Fibroblast of skin of right biceps (primary cell): ENCODE results near the gene PTCH2.
"Not testable (repeated sequence)": the region's sequence is repeated elsewhere in the genome, so short reads cannot be mapped to it uniquely, and the experiment has no call there.

Experiments
- DNase-seq: peaks from one replicate; pipeline ENCODE4 v3.0.0-alpha.2; 2013

The PTCH2 gene

DNA sequence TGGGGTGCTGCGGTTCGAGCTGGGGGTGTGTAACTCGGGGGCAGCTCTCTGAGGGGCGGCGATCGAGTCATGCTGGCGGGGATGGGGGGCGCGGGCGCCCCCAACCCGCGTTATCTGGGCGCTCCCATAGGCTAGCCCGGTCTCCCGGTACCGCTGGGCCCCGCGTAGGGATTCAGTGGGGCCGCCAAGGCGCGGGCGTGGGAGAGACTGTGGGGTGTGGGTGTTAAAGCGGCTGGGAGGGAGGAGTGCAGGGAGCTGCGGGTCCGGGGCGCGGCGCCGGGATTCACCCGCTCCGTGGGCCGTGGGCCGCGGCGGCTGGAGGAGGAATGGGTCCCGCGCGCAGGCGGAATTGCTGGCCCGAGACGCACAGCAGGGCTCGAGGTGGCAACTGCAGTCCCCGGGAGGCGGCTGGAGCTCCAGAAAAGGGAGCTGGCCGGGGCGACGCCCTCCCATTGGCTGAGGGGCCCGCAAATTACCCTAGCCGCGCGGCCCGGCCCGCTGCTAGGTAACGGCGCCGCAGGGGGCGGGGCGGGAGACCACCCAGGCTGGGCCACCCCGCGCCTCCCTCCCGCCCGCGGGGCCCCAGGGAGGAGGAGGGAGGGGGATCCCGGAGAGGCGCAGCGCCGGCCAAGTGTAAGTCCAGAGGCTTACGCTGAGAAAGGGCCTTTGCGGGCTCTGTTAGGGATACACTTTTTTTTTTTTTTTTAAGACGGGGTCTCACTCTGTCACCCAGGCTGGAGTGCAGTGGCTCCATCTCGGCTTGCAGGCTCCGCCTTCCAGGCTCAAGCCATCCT is at the start of gene PTCH2:
TSS of gene PTCH2 (minus strand) at position 392 of the 794 bp plus-strand sequence. CDS start at position 71, 321 bp downstream.
- DNase-seq: peak; percentile 82

DNA sequence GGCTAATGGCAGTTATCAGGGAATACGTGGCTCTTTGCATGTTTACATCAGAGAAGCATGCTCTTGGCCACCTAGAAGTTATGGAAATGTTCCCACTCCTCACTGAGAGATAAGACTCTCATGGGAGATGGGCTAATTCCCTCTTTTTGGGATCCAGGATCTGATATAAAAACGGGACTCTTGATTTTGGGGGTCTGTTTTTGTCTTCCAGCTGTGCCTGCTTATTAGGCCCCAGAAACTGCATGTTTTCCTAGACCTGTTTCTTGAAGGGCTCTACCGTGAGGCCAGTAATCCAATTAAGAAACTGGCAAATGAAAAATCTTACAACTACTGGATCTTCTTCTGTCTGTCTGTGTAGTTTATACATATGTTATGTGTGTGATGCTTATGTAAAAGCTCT is 47.0 kb upstream of the PTCH2 start:
- DNase-seq: no peak

DNA sequence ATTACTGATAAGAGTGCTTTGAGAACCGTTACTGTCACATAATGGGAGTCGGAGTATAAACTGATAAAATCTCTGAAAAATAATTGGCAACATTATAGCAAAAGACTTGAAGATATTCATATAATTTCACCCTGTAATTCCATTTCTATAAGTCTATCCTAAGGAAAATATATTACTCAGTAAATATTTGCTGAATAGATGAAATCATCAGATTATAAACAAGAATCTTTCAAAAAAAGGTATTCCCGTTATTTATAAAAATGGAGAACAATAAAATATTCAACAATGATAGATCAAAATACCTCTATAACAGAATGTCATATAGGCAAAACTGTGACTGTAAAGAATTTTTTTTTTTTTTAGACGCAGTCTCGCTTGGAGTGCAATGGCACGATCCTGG is 42.4 kb upstream of the PTCH2 start:
- no peak for DNase-seq

- no peak for DNase-seq
Observed at GRCh38 chr1:44884746-44885145, 41.7 kb upstream of the PTCH2 start.

DNA sequence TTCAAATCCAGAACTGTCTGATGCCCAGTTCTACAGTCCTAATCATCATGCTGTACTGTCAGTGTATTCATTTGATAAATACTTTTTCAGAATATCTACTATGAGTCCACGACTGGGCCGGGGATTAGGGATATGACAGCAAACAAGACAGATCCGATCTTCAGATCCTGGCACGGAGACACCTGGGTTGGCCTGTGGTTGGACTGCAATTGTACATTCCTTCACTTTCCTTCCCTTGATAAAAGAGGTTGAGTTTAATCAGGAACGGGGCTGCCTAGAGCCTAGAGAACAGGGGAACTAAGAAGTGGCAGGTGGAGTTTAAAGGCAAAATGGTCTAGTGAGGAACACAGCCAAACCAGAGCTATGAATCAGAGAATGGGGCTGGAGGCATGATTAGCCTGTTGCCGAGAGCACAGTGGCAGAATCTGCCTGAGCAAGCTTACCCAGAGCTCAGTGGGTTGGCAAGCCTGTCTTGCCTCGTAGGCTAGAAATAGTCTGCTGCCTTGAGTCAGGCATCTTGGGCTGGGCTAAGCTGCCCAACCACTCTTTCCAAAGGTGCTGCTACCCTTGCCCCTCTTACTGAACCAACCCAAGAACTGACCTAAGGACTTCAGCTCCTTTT is 38.1 kb upstream of the PTCH2 start:
- peak; percentile 7 for DNase-seq

GRCh38 chr1:44874155-44874554 is 31.1 kb upstream of the PTCH2 start:
- no peak for DNase-seq

DNA sequence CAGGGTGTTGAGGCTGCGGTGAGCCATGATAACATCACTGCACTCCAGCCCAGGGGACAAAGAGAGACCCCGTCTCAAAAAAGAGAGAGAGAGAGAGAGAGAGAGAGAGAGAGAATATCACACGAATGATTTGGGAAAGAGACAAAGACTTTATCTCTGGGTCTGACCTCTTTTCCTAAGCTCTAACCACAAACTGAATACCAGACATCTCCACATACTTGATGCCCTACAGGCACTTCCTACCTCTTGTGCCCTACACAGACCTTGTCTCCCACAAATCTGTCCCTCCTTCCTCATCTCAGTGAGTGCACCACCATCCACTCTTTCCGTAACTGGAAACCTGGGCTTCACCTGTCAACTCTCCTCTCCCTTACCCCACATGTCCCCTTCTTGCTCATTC is 27.0 kb upstream of the PTCH2 start:
- DNase-seq: no peak

DNA sequence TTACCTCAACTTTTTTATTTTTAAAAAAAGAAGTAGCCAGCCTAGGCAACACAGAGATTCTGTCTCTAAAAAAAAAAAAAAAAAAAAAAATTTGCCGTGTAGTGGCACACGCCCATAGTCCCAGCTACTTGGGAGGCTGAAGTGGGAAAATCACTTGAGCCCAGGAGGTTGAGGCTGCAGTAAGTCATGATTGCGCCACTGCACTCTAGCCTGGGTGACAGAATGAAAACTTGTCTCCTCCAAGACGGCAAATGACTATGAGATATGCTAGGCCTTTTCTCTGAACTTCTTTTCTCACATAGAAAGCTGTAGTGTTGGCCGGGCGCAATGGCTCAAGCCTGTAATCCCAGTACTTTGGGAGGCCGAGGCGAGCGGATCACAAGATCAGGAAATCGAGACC is 24.7 kb upstream of the PTCH2 start:
- no peak for DNase-seq

- DNase-seq: peak; percentile 28
Observed at GRCh38 chr1:44862829-44863401, 19.9 kb upstream of the PTCH2 start.

DNA sequence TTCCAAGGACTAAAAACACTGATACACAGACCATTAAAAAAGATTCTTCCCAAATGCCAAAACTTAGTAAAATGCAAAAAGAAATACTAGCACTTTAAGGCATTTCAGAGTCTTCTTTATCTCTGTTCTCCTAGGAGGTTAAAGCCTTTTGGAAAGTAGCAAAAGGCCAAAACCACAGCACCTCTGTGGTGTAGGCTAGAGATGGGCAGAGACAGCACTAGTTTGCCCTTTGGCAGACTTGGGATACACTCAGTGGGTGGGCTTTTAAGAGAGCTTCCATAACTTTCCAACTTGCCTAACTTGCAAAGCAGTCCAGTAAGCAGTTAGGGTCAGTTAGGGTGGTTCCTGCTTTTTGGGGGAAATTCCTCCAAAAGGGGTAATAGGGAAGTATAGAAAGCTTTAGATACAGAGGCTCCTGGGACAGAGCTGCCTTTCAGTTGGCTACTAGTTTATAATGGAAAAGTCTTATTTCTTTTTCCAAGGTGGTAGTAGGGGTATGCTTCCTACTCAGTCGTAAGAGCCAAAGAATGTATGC is 17.9 kb upstream of the PTCH2 start:
- DNase-seq: no peak

GRCh38 chr1:44860331-44860730 is 17.3 kb upstream of the PTCH2 start:
- no peak for DNase-seq

DNA sequence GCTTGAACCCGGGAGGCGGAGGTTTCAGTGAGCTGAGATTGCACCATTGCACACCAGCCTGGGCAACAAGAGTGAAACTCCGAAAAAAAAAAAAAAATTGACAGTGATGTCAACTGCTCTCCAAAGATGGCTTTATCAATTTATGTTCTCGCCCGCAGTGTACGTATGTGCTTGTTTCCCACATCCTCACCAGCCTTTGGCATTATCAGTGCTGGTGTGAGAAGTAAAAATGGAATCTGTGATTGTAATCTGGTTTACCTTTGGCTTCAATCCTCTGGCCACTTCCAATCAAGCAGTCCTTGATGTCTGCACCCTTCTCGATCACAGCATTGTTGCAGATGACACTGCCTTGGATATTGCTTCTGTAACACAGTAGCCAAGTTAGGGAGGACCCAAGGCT is 14.4 kb upstream of the PTCH2 start:
- DNase-seq: no peak

GRCh38 chr1:44855742-44856141 is 12.7 kb upstream of the PTCH2 start:
- DNase-seq: no peak

DNA sequence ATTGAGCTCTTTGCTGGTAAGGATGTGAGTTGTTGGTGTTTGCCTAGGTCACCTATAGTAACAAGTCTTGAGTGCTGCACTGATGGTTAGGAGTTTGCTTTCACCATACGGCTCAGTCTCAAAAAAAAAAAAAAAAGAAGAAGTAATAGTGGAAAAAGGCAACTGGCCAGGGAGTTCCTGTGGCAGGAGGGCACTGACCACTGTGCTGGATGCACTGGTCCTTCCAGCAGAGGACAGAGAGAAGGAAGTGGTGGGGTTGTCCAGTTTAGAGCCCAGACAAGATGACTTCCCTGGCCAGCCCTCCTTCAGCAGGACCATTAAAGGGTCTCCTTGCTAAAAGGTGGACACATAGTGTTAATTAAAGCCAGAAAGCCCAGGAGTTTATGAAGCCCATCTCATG is 11.9 kb upstream of the PTCH2 start:
- DNase-seq: no peak

- no peak for DNase-seq
Observed at GRCh38 chr1:44853201-44853600, 10.1 kb upstream of the PTCH2 start.

GRCh38 chr1:44851308-44851707 is 8.3 kb upstream of the PTCH2 start:
- no peak for DNase-seq

DNA sequence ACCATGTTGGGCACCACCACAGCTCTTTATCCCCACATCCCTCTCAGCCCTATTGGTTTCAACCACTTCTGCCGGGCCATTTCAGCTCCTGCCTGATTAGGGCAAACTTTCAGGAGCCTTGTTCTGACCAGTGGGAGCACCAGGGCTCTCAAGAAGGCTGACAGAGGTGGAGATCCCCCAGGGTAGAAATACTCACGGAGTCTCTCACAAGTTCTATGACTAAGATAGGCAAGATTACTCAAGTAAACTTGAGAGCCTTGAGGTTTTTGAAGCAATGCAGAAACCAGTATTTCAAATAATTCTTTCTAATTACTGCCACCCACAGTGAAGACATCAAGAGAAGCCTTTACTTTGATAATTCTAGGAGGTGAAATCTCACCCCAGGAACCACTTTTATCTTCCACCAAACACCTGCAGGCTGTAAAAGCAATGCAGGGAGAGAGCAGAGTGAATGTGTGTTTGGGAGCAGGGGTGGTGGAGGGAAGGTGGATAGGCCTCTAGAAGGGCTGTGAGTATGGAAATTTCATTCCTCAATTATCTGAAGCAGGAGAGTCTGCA is 6.6 kb upstream of the PTCH2 start:
- no peak for DNase-seq

DNA sequence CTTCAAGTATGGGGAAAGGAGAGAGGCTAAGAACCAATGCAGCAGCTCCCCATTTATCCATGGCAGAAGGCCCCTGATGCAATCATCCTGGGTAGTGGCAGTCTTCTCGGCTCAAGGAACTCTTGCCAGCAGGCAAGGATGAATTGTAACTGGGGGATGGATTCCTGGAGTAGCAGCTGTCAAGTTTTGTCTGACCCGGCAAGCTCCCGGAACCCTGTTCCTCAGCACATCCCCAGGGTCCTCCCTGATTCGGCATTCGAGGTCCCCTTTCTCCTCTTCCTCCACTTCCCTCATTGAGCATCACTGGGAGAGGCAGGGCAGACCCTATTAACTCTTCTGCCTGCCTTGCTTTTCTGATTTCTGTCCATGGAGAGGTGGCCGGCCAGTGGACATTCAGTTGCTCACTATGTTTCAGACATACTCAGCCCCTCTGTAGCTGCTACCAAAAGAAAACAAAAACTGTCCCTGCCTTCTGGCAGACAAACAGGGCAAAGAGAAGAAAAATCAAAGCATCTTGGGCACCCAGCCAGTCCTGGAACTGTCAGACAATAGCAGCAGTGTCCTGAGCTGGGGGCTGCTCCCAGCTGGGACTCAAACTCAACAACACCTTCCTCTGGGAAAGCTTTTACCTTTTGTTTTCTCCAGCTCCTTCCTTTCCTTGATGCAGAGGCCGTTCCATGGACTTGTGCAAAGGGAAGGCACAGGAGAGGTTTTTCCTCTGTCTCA is 5.6 kb upstream of the PTCH2 start:
- DNase-seq: no peak

DNA sequence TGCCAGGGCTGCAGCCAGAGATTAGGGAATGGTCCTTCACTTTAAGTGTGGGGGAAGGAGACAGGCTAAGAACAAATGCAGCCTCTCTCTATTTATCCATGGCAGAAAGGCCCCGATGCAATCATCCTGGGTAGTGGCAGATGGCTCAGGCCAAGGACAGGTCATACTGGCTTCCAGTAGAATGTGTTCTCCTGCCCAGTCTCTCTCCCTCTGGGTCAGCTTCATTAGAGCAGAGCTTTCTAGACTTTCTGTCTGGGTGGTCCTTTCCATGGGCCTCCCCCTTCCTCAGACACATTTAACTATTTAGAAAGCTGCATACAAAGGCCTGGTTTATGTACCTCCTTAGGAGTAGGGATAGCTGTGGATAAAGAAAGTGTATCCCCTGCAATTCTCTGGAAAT is 4.8 kb upstream of the PTCH2 start:
- DNase-seq: no peak

DNA sequence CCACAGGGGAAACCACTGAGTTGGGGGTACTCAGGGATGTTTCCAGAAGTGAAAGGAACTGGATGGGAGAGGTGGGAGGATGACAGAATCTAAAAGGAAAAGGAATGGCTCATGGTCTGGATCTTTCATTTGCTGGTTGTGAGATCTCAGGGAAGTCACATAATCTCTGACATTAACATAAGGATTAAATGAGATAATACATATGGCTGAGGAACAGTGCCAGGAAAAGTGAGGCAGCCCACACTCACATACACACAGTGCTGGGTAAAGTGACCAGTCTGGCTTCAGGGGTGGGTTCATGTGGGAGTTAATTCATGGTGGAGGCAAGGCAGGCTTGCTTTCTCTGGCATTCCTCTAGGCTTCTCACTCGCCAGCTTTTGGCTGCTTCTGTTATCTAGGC is 3.9 kb upstream of the PTCH2 start:
- no peak for DNase-seq

DNA sequence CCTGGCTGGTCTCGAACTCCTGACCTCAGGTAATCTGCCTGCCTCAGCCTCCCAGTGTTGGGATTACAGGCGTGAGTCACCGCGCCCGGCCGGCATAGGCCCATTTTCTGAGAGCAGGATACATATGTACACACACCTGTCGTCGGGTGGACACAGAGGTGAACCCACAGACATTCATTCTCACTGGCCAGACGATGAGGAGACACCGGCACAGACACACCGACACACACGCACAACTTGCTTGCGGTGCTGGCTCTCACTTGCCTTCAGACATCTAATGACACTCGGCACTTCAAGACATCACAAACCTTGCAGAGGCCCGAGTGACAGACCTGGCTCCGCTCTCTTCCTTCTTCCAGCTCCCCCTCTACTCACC is 579 bp downstream of the PTCH2 start:
- no peak for DNase-seq

DNA sequence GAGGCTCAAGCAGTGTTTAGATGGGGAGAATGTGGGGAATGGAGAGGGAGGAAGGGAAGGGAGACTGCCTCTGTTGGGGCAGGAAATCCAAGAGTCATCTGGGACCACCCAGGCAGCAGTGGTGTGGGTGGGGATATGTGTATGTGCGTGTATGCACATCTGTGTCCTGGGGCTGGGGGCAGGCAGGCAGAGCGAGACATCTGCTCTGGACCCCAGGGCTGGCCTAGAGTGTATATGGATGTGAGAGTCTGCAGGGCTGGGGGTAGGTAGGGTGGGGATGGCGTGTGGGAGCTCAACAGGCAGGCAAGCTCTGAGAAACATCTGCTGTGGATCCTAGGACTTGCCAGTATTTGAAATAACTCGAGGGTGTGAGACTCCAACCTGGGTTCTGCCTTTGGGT is 3.5 kb downstream of the PTCH2 start:
- DNase-seq: peak; percentile 36

GRCh38 chr1:44838294-44838693 is 4.8 kb downstream of the PTCH2 start:
- DNase-seq: not testable (repeated sequence)
